Adrenal gland (tissue), 19 donors: ENCODE results near the gene SLC16A2. TPM values are rescaled to one million over a fixed set of nuclear protein-coding genes. Genes with fewer than 3 reads are reported as not detected.
A peak's percentile ranks its signal among the peaks of the same experiment; 100 is the strongest.

Experiments used
- DNase-seq, 7 donors: peaks; one replicate each; pipeline ENCODE4 v3.0.0-alpha.2; 2019 to 2020
- H3K27ac ChIP-seq, 5 donors: fragments of 200-600 bp; sonication (generic) in 4 of 5; 1 replicate in 3 of 5; 2 replicates in 2 of 5; pipeline versions ENCODE4 v1.5.1 to v1.8.0; 2016 to 2020; ENCODE audit warnings: mild to moderate bottlenecking in 1 of 5
- H3K27me3 ChIP-seq: fragments of 200-600 bp; 2 replicates; pipeline ENCODE4 v1.8.0; 2021
- H3K36me3 ChIP-seq, 2 donors: fragments of 200-600 bp; replicated peaks in 1 of 2; 1 replicate in 1 of 2; 2 replicates in 1 of 2; pipeline versions ENCODE4 v1.5.1 to v1.8.0; 2018 to 2022
- H3K4me1 ChIP-seq, 2 donors: fragments of 200-600 bp; replicated peaks in 1 of 2; 1 replicate in 1 of 2; 2 replicates in 1 of 2; pipeline versions ENCODE4 v1.5.1 to v1.8.0; 2018 to 2021
- H3K4me3 ChIP-seq, 4 donors: fragments of 200-600 bp; sonication (generic) in 3 of 4; one replicate each; pipeline ENCODE4 v1.5.1; 2016 to 2018
- H3K9me3 ChIP-seq, 3 donors: fragments of 200-600 bp; sonication (generic) in 1 of 3; replicated peaks in 1 of 3; 1 replicate in 2 of 3; 2 replicates in 1 of 3; pipeline versions ENCODE4 v1.5.1 to v1.8.0; 2016 to 2021
- CTCF ChIP-seq, 6 experiments: fragments of 450-650 bp in 4 of 6; fragments of 200-600 bp in 2 of 6; sonication (generic) in 1 of 6; IDR thresholded peaks; 1 replicate in 5 of 6; 2 replicates in 1 of 6; pipeline versions ENCODE4 v1.5.1 to v1.8.0; 2016 to 2021; ENCODE audit warnings: antibody characterized with exemption in 6 of 6, mild to moderate bottlenecking in 2 of 6, moderate library complexity in 1 of 6
- POLR2A ChIP-seq, 2 donors: fragments of 450-650 bp; IDR thresholded peaks; one replicate each; pipeline ENCODE4 v1.6.1; 2017; ENCODE audit warnings: antibody characterized with exemption in 2 of 2, mild to moderate bottlenecking in 2 of 2, moderate library complexity in 1 of 2
- WGBS, 4 donors: extraction: QIAGEN DNeasy Blood & Tissue Kit in 2 of 4; methylation state at CpG; one replicate each; pipeline versions ENCODE4 v1.1.5 to v1.1.7; 2013 to 2017; 5-methylcytosine and 5-hydroxymethylcytosine counted together
- intact Hi-C, 2 donors: fragments of 100-400 bp; cut with DNase I; formaldehyde crosslinking; loops; one replicate each; pipeline versions ENCODE4 v1.14.1 to v1.15.0; 2022 to 2023
- long read RNA-seq, 10 donors: library from polyadenylated mRNA in 3 of 10; unstranded in 2 of 10; stranded (forward) in 1 of 10; transcript quantifications; one replicate each; pipeline ENCODE4 v2.0.0 and lab custom pipeline, GENCODE V29; 2021 to 2026
- polyA plus RNA-seq, 3 donors: library from polyadenylated mRNA; stranded (reverse); fragments of 200-250 nt in 2 of 3; fragments of 350-450 nt in 1 of 3; fragmentation: Illumina TruSeq in 1 of 3; extraction: RNeasy Lipid Tissue Mini Kit (QIAGEN cat#74804) in 1 of 3; gene quantifications; one replicate each; pipeline ENCODE4 v1.2.3, GENCODE V29; 2013 to 2014
- total RNA-seq, 9 donors: library from RNA; depleted of rRNA in 4 of 9; stranded (reverse); fragments of >200 nt in 4 of 9; fragments of 120-200 nt in 1 of 9; fragmentation: NEBNext Ultra II Directional in 1 of 9; extraction: Animal tissue kit (Norgen Biotek cat#: 25700) in 1 of 9; gene quantifications; one replicate each; pipeline versions ENCODE4 v1.1.0 to v1.2.4, GENCODE V29; 2013 to 2023
- donor health status: healthy with polysubstance abuse.
- donor health status: Bipolar disorder and iron deficiency.
- donor health status: DM: yes; HTN: yes; CAD: no.
- donor health status: DM: no; HTN: no; CAD: no.
- donor health status: DM: no; HTN: no; CAD: no.
- donor health status: DM: yes; HTN: yes; CAD: no.

SLC16A2 gene
- 100 to 1,000 TPM in 1 of 9 donors, 10 to 100 TPM in 8; 24.1 to 109 (median 49.2) TPM for total RNA-seq
- 10 to 100 TPM in 2 of 3 donors, 1 to 10 TPM in 1; 9.3 to 97.9 (median 13.4) TPM for polyA plus RNA-seq
- long read RNA-seq, donor 1, full-length matches to known transcripts, result 7 of 25 reads
- long read RNA-seq, donor 1, partial matches to known transcripts, result 18 of 25 reads
- long read RNA-seq, donor 1, other reads (novel, unspliced or antisense), result 0 of 25 reads
- long read RNA-seq, donor 2, full-length matches to known transcripts, result 15 of 29 reads
- long read RNA-seq, donor 2, partial matches to known transcripts, result 9 of 29 reads
- long read RNA-seq, donor 2, other reads (novel, unspliced or antisense), result 5 of 29 reads
- long read RNA-seq, donor 3, full-length matches to known transcripts, result 7 of 18 reads
- long read RNA-seq, donor 3, partial matches to known transcripts, result 11 of 18 reads
- long read RNA-seq, donor 3, other reads (novel, unspliced or antisense), result 0 of 18 reads
- long read RNA-seq, donor 4, full-length matches to known transcripts, result 4 of 20 reads
- long read RNA-seq, donor 4, partial matches to known transcripts, result 16 of 20 reads
- long read RNA-seq, donor 4, other reads (novel, unspliced or antisense), result 0 of 20 reads
- long read RNA-seq, donor 5, full-length matches to known transcripts, result 35 of 54 reads
- long read RNA-seq, donor 5, partial matches to known transcripts, result 17 of 54 reads
- long read RNA-seq, donor 5, other reads (novel, unspliced or antisense), result 2 of 54 reads
- long read RNA-seq, donor 6, full-length matches to known transcripts, result 3 of 8 reads
- long read RNA-seq, donor 6, partial matches to known transcripts, result 5 of 8 reads
- long read RNA-seq, donor 6, other reads (novel, unspliced or antisense), result 0 of 8 reads
- long read RNA-seq, donor 7, full-length matches to known transcripts, result 8 of 52 reads
- long read RNA-seq, donor 7, partial matches to known transcripts, result 44 of 52 reads
- long read RNA-seq, donor 7, other reads (novel, unspliced or antisense), result 0 of 52 reads
- long read RNA-seq, donor 8, full-length matches to known transcripts, result 34 of 96 reads
- long read RNA-seq, donor 8, partial matches to known transcripts, result 57 of 96 reads
- long read RNA-seq, donor 8, other reads (novel, unspliced or antisense), result 5 of 96 reads
- long read RNA-seq, donor 9, full-length matches to known transcripts, result 17 of 27 reads
- long read RNA-seq, donor 9, partial matches to known transcripts, result 10 of 27 reads
- long read RNA-seq, donor 9, other reads (novel, unspliced or antisense), result 0 of 27 reads
- long read RNA-seq, donor 10, full-length matches to known transcripts, result 18 of 66 reads
- long read RNA-seq, donor 10, partial matches to known transcripts, result 48 of 66 reads
- long read RNA-seq, donor 10, other reads (novel, unspliced or antisense), result 0 of 66 reads

- TF ChIP-seq POLR2A (IDR thresholded peaks at IDR 0.05) (peak; percentile 57 to 72), CTCF (IDR thresholded peaks at IDR 0.05) (no peak)
- H3K27me3 ChIP-seq, result peaks cover 5% of the 10 kb centered on the region
- intact Hi-C loops, result no loop called here
- no peaks in the 10 kb centered on the region for H3K9me3 ChIP-seq
- peak within 1 kb of the TSS; percentile 81 to 93 (median 91) for H3K27ac ChIP-seq
- peak within 1 kb of the TSS in 2 of 4 donors; percentile 26 to 60 for H3K4me3 ChIP-seq
- peak; percentile 77 to 92 (median 90) for DNase-seq
- WGBS, 4 donors, result 0 to 35% (median 8%) methylated on average over 9 to 33 of the region's 33 CpGs
- H3K4me1 ChIP-seq, result peaks cover 0 to 9% of the 10 kb centered on the region in 2 donors
- H3K36me3 ChIP-seq, result no peaks in the 10 kb centered on the region
These were observed at the start of gene SLC16A2 for GRCh38 chrX:74421036-74421739. Gene SLC16A2 (plus strand): TSS chrX:74421493. CDS start chrX:74421638, 145 bp downstream.

- Histone ChIP-seq H3K36me3 (no peaks in the 10 kb centered on the region), H3K4me3 (no peak overlapping the region), H3K4me1 (no peaks in the 10 kb centered on the region), H3K27me3 (no peaks in the 10 kb centered on the region), H3K27ac (no peak overlapping the region), H3K9me3 (no peaks in the 10 kb centered on the region)
- intact Hi-C loops, result no loop called here
- DNase-seq, result no peak
- no peak for TF ChIP-seq CTCF (IDR thresholded peaks at IDR 0.05)
- TF ChIP-seq POLR2A (IDR thresholded peaks at IDR 0.05), result no peak
These were observed 49.0 kb upstream of the SLC16A2 start for GRCh38 chrX:74372272-74372671.

GRCh38 chrX:74377282-74377681, 44.0 kb upstream of the SLC16A2 start:
- Histone ChIP-seq H3K4me3 (no peak overlapping the region), H3K36me3 (no peaks in the 10 kb centered on the region), H3K27ac (no peak overlapping the region), H3K4me1 (no peaks in the 10 kb centered on the region), H3K9me3 (no peaks in the 10 kb centered on the region), H3K27me3 (no peaks in the 10 kb centered on the region)
- 50 to 61% (median 59%) methylated on average over 1 of the region's 1 CpG for WGBS, 4 donors
- intact Hi-C loops, result no loop called here
- no peak for DNase-seq
- TF ChIP-seq CTCF (IDR thresholded peaks at IDR 0.05) (no peak), POLR2A (IDR thresholded peaks at IDR 0.05) (no peak)
